A549 (cell line): ENCODE results near the gene TNFAIP3. TPM values are rescaled to one million over a fixed set of nuclear protein-coding genes. Genes with fewer than 3 reads are reported as not detected.
A peak's percentile ranks its signal among the peaks of the same experiment; 100 is the strongest.

Experiments used
- ATAC-seq, 2 experiments: fragments of 200-7000 bp in 1 of 2; fragments of >200 bp in 1 of 2; cut with Nextera tagmentation in 1 of 2; cut with Tn5 transposase in 1 of 2; 3 replicates each; pipeline versions ENCODE4 v1.8.0 to v1.9.1; 2018 to 2020; ENCODE audit warnings: mild to moderate bottlenecking in 1 of 2, moderate library complexity in 1 of 2
- CTCF ChIA-PET: fragments of 300-600 bp; sonication (Branson Sonifier 250); formaldehyde crosslinking; extraction: SDS; loops from one replicate; lab custom pipeline; 2021; ENCODE audit warnings: antibody characterized with exemption, inconsistent platforms; lab: Yijun Ruan, JAX
- POLR2A ChIA-PET: fragments of 350-600 bp; formaldehyde crosslinking; extraction: SDS; loops from one replicate; lab custom pipeline; 2021; ENCODE audit warnings: antibody characterized with exemption, inconsistent platforms; lab: Yijun Ruan, JAX
- DNase-seq, 2 experiments: peaks; one replicate each; pipeline versions ENCODE4 v3.0.0 to v3.0.0-alpha.2; 2011 to 2016; ENCODE audit warnings: low read depth in 1 of 2, low spot score in 1 of 2
- FAIRE-seq: peaks from 2 replicates; lab custom pipeline; 2011; peaks lifted over from hg19 to GRCh38; lab: Jason Lieb, UNC
- H3K27ac ChIP-seq, 2 experiments: fragments of >200 bp; sonication (Bioruptor Twin); formaldehyde crosslinking; 3 replicates each; pipeline ENCODE4 v1.5.1; 2016 to 2017
- H3K4me1 ChIP-seq: fragments of >200 bp; sonication (Bioruptor Twin); formaldehyde crosslinking; 3 replicates; pipeline ENCODE4 v1.6.1; 2016
- H3K4me2 ChIP-seq: fragments of >200 bp; sonication (Bioruptor Twin); formaldehyde crosslinking; 3 replicates; pipeline ENCODE4 v1.6.1; 2016
- H3K4me3 ChIP-seq: fragments of >200 bp; sonication (Bioruptor Twin); formaldehyde crosslinking; 3 replicates; pipeline ENCODE4 v1.5.1; 2016
- H3K9me3 ChIP-seq: fragments of >200 bp; sonication (Bioruptor Twin); formaldehyde crosslinking; 3 replicates; pipeline ENCODE4 v1.6.1; 2016
- ATOH8 ChIP-seq: fragments of 250-450 bp; sonication (Bioruptor Pico); IDR thresholded peaks from 2 replicates; pipeline ENCODE4 v1.5.0; 2020; ENCODE audit warnings: low read depth, mild to moderate bottlenecking, moderate library complexity
- CBX2 ChIP-seq: fragments of 200-600 bp; sonication (generic); IDR thresholded peaks from 2 replicates; pipeline ENCODE4 v1.6.1; 2016; ENCODE audit warnings: low read depth, mild to moderate bottlenecking, borderline replicate concordance
- CBX8 ChIP-seq: fragments of 200-600 bp; sonication (generic); IDR thresholded peaks from 2 replicates; pipeline ENCODE4 v1.6.1; 2016
- CEBPB ChIP-seq, 2 experiments: fragments of >200 bp in 1 of 2; sonication (Bioruptor Twin) in 1 of 2; formaldehyde crosslinking in 1 of 2; IDR thresholded peaks; 2 replicates each; pipeline ENCODE4 v1.6.1; 2012 to 2016
- CHD4 ChIP-seq: fragments of 200-600 bp; sonication (generic); IDR thresholded peaks from 2 replicates; pipeline ENCODE4 v1.6.1; 2016; ENCODE audit warnings: antibody characterized with exemption, mild to moderate bottlenecking, borderline replicate concordance
- GATA3 ChIP-seq: IDR thresholded peaks from 2 replicates; pipeline ENCODE4 v1.6.1; 2012; ENCODE audit warnings: borderline replicate concordance
- HDAC2 ChIP-seq: fragments of 200-600 bp; sonication (generic); IDR thresholded peaks from 2 replicates; pipeline ENCODE4 v1.6.1; 2016
- HOXA7 ChIP-seq: fragments of 250-450 bp; sonication (Bioruptor Pico); IDR thresholded peaks from 2 replicates; pipeline ENCODE4 v1.5.0; 2020; ENCODE audit warnings: mild to moderate bottlenecking, moderate library complexity
- HOXB13 ChIP-seq: fragments of 250-450 bp; sonication (Bioruptor Pico); IDR thresholded peaks from 2 replicates; pipeline ENCODE4 v1.5.0; 2020; ENCODE audit warnings: low read depth, mild to moderate bottlenecking, moderate library complexity
- HOXB5 ChIP-seq: fragments of 250-450 bp; sonication (Bioruptor Pico); IDR thresholded peaks from 2 replicates; pipeline ENCODE4 v1.5.0; 2020; ENCODE audit warnings: mild to moderate bottlenecking, moderate library complexity
- JUN ChIP-seq, 2 experiments: fragments of >200 bp; sonication (Bioruptor Twin); formaldehyde crosslinking; IDR thresholded peaks; 2 replicates in 1 of 2; 3 replicates in 1 of 2; pipeline ENCODE4 v1.6.1; 2016 to 2017
- MAFK ChIP-seq: fragments of 450-650 bp; IDR thresholded peaks from 2 replicates; pipeline ENCODE4 v1.6.1; 2014; ENCODE audit not compliant: partially characterized antibody
- PHF8 ChIP-seq: fragments of 200-600 bp; sonication (generic); IDR thresholded peaks from 2 replicates; pipeline ENCODE4 v1.6.1; 2016; ENCODE audit warnings: low read depth, mild to moderate bottlenecking, antibody characterized with exemption, moderate library complexity, borderline replicate concordance
- POLR2AphosphoS2 ChIP-seq: conservative IDR thresholded peaks from 2 replicates; pipeline ENCODE4 v1.6.1; 2012; ENCODE audit warnings: low read length, improper control_type of control experiment, inconsistent platforms
- RAD21 ChIP-seq, 2 experiments: fragments of >200 bp in 1 of 2; sonication (Bioruptor Twin) in 1 of 2; formaldehyde crosslinking in 1 of 2; IDR thresholded peaks in 1 of 2; conservative IDR thresholded peaks in 1 of 2; 2 replicates in 1 of 2; 3 replicates in 1 of 2; pipeline ENCODE4 v1.6.1; 2012 to 2018; ENCODE audit warnings: inconsistent platforms in 1 of 2
- RARB ChIP-seq: fragments of 250-450 bp; sonication (Bioruptor Pico); IDR thresholded peaks from 2 replicates; pipeline ENCODE4 v1.8.0; 2021; ENCODE audit warnings: mild to moderate bottlenecking, moderate library complexity
- SMC3 ChIP-seq: fragments of >200 bp; sonication (Bioruptor Twin); formaldehyde crosslinking; IDR thresholded peaks from 3 replicates; pipeline ENCODE4 v1.6.1; 2018; ENCODE audit warnings: inconsistent platforms
- TFCP2L1 ChIP-seq: fragments of 250-450 bp; sonication (Bioruptor Pico); IDR thresholded peaks from 2 replicates; pipeline ENCODE4 v1.5.0; 2021; ENCODE audit warnings: mild to moderate bottlenecking
- WGBS: methylation state at CpG from one replicate; pipeline ENCODE4 v1.1.6; 2017; ENCODE audit errors: missing lambda C conversion rate; 5-methylcytosine and 5-hydroxymethylcytosine counted together
- polyA plus RNA-seq, 4 experiments: library from polyadenylated mRNA; depleted of rRNA in 3 of 4; stranded (reverse); fragments of >200 nt; fragmentation: RNase III in 1 of 4; extraction: RNeasy Plus Mini Kit Qiagen cat#74134 plus additional on column Dnase treatment in 1 of 4; gene quantifications; 2 replicates in 3 of 4; 3 replicates in 1 of 4; pipeline ENCODE4 v1.2.3, GENCODE V29; 2011 to 2017
- TF ChIP-seq, protein P1 (sequence below): fragments of 150-350 bp; IDR thresholded peaks from 2 replicates; pipeline ENCODE4 v1.6.1; 2014; ENCODE audit warnings: low read depth, mild to moderate bottlenecking, low read length

The TNFAIP3 gene
- polyA plus RNA-seq, 2 of the 4 experiments (the other 2 are of a cell fraction), result 2.7 to 8.5 TPM

DNA sequence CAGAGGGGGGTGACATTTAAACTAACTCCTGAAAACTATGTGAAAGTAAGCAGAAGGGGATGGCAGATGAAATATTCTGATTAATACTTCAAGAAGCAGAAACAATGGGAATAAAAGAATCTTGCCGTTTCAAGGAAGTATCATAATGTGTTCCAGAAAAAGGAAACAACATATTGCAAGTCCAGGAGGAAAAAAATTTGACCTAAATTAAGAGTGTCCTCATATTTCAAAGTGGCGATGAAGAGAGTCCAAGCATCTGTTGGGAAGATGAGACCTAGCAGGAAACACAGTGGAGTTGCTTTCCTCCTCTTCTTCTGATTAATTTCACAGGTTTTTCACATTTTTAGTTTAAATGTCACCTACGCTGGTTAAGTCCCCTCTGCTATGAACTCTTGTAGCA, 45.6 kb upstream of the TNFAIP3 start:
- FAIRE-seq, result no peak

GRCh38 chr6:137823826-137824555, 43.1 kb upstream of the TNFAIP3 start:
- TF ChIP-seq CHD4, result no peak
- TF ChIP-seq, protein P1, sequence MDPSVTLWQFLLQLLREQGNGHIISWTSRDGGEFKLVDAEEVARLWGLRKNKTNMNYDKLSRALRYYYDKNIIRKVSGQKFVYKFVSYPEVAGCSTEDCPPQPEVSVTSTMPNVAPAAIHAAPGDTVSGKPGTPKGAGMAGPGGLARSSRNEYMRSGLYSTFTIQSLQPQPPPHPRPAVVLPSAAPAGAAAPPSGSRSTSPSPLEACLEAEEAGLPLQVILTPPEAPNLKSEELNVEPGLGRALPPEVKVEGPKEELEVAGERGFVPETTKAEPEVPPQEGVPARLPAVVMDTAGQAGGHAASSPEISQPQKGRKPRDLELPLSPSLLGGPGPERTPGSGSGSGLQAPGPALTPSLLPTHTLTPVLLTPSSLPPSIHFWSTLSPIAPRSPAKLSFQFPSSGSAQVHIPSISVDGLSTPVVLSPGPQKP, result no peak
- no peak for TF ChIP-seq RARB (CRISPR knock-in tag)
- no peak for TF ChIP-seq RAD21 (conservative IDR thresholded peaks at IDR 0.05 in 1 of 2, IDR thresholded peaks at IDR 0.05 in 1 of 2)
- TF ChIP-seq GATA3, result no peak
- TF ChIP-seq CEBPB (IDR thresholded peaks at IDR 0.05), result no peak
- TF ChIP-seq MAFK, result no peak
- no peak for TF ChIP-seq CBX8
- Histone ChIP-seq H3K27ac (no peak overlapping the region), H3K4me3 (no peak overlapping the region), H3K9me3 (no peaks in the 10 kb centered on the region), H3K4me2 (no peak overlapping the region), H3K4me1 (no peaks in the 10 kb centered on the region)
- ATAC-seq (no peak), DNase-seq (peak in 1 of 2 experiments; percentile 30), FAIRE-seq (no peak)
- WGBS, result 61% methylated on average over 9 of the region's 11 CpGs
- POLR2A ChIA-PET, result no interaction called here
- CTCF ChIA-PET, result interaction anchor here (1.1 kb wide), 1 partner anchor 24 kb away, joined by 3 read pairs; no protein-coding TSS in a partner anchor

More for the DNA sequence above, 45.6 kb upstream of the TNFAIP3 start:
- DNase-seq (no peak), ATAC-seq (no peak)
- Histone ChIP-seq H3K4me1 (no peaks in the 10 kb centered on the region), H3K4me3 (no peak overlapping the region), H3K27ac (no peak overlapping the region), H3K9me3 (no peaks in the 10 kb centered on the region), H3K4me2 (no peak overlapping the region)
- ChIA-PET CTCF (no interaction called here), POLR2A (no interaction called here)
- no peak for TF ChIP-seq PHF8
- no peak for TF ChIP-seq HDAC2
- no peak for TF ChIP-seq ATOH8 (CRISPR knock-in tag)
- no peak for TF ChIP-seq JUN (IDR thresholded peaks at IDR 0.05)
- no peak for TF ChIP-seq CBX2
- TF ChIP-seq RARB (CRISPR knock-in tag), result no peak
- TF ChIP-seq SMC3, result no peak
- TF ChIP-seq, protein P1, result no peak
- 61% methylated on average over 3 of the region's 3 CpGs for WGBS

GRCh38 chr6:137824556-137824879, 42.5 kb upstream of the TNFAIP3 start:
- no peak for ATAC-seq
- H3K4me3 ChIP-seq, result no peak overlapping the region
- H3K4me2 ChIP-seq, result no peak overlapping the region
- no peaks in the 10 kb centered on the region for H3K9me3 ChIP-seq
- no peak for TF ChIP-seq HOXA7
- no peak for TF ChIP-seq JUN (IDR thresholded peaks at IDR 0.05)
- no peak for TF ChIP-seq MAFK
- TF ChIP-seq TFCP2L1 (CRISPR knock-in tag), result no peak
- CTCF ChIA-PET, result interaction anchor here (1.1 to 1.2 kb wide), 2 partner anchors 12 to 25 kb away, joined by 3 read pairs; no protein-coding TSS in a partner anchor
- no peak for DNase-seq
- no peak for FAIRE-seq
- POLR2A ChIA-PET, result no interaction called here
- WGBS, result 11% methylated on average over 1 of the region's 1 CpG
- no peak overlapping the region for H3K27ac ChIP-seq
- H3K4me1 ChIP-seq, result no peaks in the 10 kb centered on the region

GRCh38 chr6:137824896-137825295, 42.2 kb upstream of the TNFAIP3 start:
- CTCF ChIA-PET, result interaction anchor here (1.1 to 1.2 kb wide), 2 partner anchors 12 to 25 kb away, joined by 3 read pairs; no protein-coding TSS in a partner anchor
- POLR2A ChIA-PET, result no interaction called here

More at GRCh38 chr6:137824896-137825295, 42.2 kb upstream of the TNFAIP3 start:
- FAIRE-seq (no peak), DNase-seq (no peak), ATAC-seq (no peak)
- H3K4me1 ChIP-seq, result no peaks in the 10 kb centered on the region
- TF ChIP-seq, protein P1, result no peak
- TF ChIP-seq HOXB5 (CRISPR knock-in tag) (no peak), SMC3 (no peak), HOXB13 (CRISPR knock-in tag) (no peak), POLR2AphosphoS2 (no peak), JUN (IDR thresholded peaks at IDR 0.05) (no peak)
- no peaks in the 10 kb centered on the region for H3K9me3 ChIP-seq
- WGBS, result 61% methylated on average over 2 of the region's 2 CpGs
- H3K27ac ChIP-seq, result no peak overlapping the region
- H3K4me3 ChIP-seq, result no peak overlapping the region
- no peak overlapping the region for H3K4me2 ChIP-seq
